ENCODE measurements around the gene KLF15.

KLF15 gene

GRCh38 chr3:126319701-126320295 is 37.4 kb downstream of the KLF15 start:
- DNase-seq: no peak

- no peak for DNase-seq
Observed at GRCh38 chr3:126317029-126317996, 39.9 kb downstream of the KLF15 start.

GRCh38 chr3:126316501-126316939 is 40.7 kb downstream of the KLF15 start:
- no peak for DNase-seq

- DNase-seq: no peak
Observed at GRCh38 chr3:126316031-126316461, 41.2 kb downstream of the KLF15 start.

GRCh38 chr3:126314790-126315658 is 42.2 kb downstream of the KLF15 start:
- no peak for DNase-seq

GRCh38 chr3:126314305-126314789 is 42.9 kb downstream of the KLF15 start:
- DNase-seq: no peak

- no peak for DNase-seq
Observed at GRCh38 chr3:126313580-126314304, 43.5 kb downstream of the KLF15 start.

- no peak for DNase-seq
Observed at GRCh38 chr3:126313166-126313565, 44.0 kb downstream of the KLF15 start.

GRCh38 chr3:126312341-126312740 is 44.9 kb downstream of the KLF15 start:
- DNase-seq: no peak

GRCh38 chr3:126311338-126311978 is 45.8 kb downstream of the KLF15 start:
- DNase-seq: no peak

GRCh38 chr3:126310816-126311215 is 46.4 kb downstream of the KLF15 start:
- no peak for DNase-seq

- no peak for DNase-seq
Observed at GRCh38 chr3:126309861-126310655, 47.1 kb downstream of the KLF15 start.

- DNase-seq: no peak
Observed at GRCh38 chr3:126309165-126309564, 48.0 kb downstream of the KLF15 start.

GRCh38 chr3:126308394-126309125 is 48.6 kb downstream of the KLF15 start:
- DNase-seq: no peak

- DNase-seq: no peak
Observed at GRCh38 chr3:126307591-126308393, 49.4 kb downstream of the KLF15 start.

GRCh38 chr3:126306888-126307482 is 50.2 kb downstream of the KLF15 start:
- DNase-seq: no peak

- no peak for DNase-seq
Observed at GRCh38 chr3:126306397-126306796, 50.8 kb downstream of the KLF15 start.

GRCh38 chr3:126305427-126305826 is 51.8 kb downstream of the KLF15 start:
- DNase-seq: no peak

- no peak for DNase-seq
Observed at GRCh38 chr3:126304704-126305103, 52.5 kb downstream of the KLF15 start.
